Mesendoderm (in vitro differentiated cells): ENCODE measurements around the gene FAM3C.
A peak's percentile ranks its signal among the peaks of the same experiment; 100 is the strongest.
"Not testable (repeated sequence)": the region's sequence is repeated elsewhere in the genome, so short reads cannot be mapped to it uniquely, and the experiment has no call there.

ENCODE experiments used
- DNase-seq: peaks from one replicate; pipeline ENCODE4 v3.0.0; 2013
- H2AK5ac ChIP-seq: 2 replicates; pipeline ENCODE4 v1.6.1; 2013; ENCODE audit warnings: low read length, inconsistent platforms
- H2BK120ac ChIP-seq: 2 replicates; pipeline ENCODE4 v1.6.1; 2013; ENCODE audit warnings: low read depth, mild to moderate bottlenecking, low read length, moderate library complexity, mixed read lengths
- H2BK15ac ChIP-seq: replicated peaks from 2 replicates; pipeline ENCODE4 v1.6.1; 2013; ENCODE audit warnings: low read depth, mild to moderate bottlenecking, moderate library complexity
- H2BK5ac ChIP-seq: 2 replicates; pipeline ENCODE4 v1.6.1; 2013; ENCODE audit warnings: low read length, inconsistent platforms
- H3K18ac ChIP-seq: 2 replicates; pipeline ENCODE4 v1.6.1; 2013; ENCODE audit warnings: mild to moderate bottlenecking, low read length, mixed read lengths
- H3K23ac ChIP-seq: one replicate; pipeline ENCODE4 v1.6.1; 2013; ENCODE audit warnings: low read length
- H3K27ac ChIP-seq: 2 replicates; pipeline ENCODE4 v1.5.1; 2013; ENCODE audit warnings: low read depth, mild to moderate bottlenecking, inconsistent platforms, low read length, moderate library complexity
- H3K27me3 ChIP-seq: 2 replicates; pipeline ENCODE4 v1.6.1; 2013; ENCODE audit warnings: low read length, control low read depth, mild to moderate bottlenecking, inconsistent platforms; ENCODE audit not compliant: insufficient read depth, poor library complexity
- H3K36me3 ChIP-seq: 2 replicates; pipeline ENCODE4 v1.6.1; 2013; ENCODE audit warnings: low read length, inconsistent platforms; ENCODE audit not compliant: control insufficient read depth, insufficient read depth
- H3K4ac ChIP-seq: one replicate; pipeline ENCODE4 v1.6.1; 2013; ENCODE audit warnings: low read depth, mild to moderate bottlenecking, low read length, moderate library complexity
- H3K4me1 ChIP-seq: 2 replicates; pipeline ENCODE4 v1.6.1; 2013; ENCODE audit warnings: low read depth, low read length, inconsistent platforms; ENCODE audit not compliant: control insufficient read depth
- H3K4me2 ChIP-seq: 2 replicates; pipeline ENCODE4 v1.6.1; 2013; ENCODE audit warnings: low read length
- H3K4me3 ChIP-seq: 2 replicates; pipeline ENCODE4 v1.5.1; 2013; ENCODE audit warnings: mild to moderate bottlenecking, low read length
- H3K56ac ChIP-seq: one replicate; pipeline ENCODE4 v1.6.1; 2013; ENCODE audit warnings: low read length
- H3K79me1 ChIP-seq: 2 replicates; pipeline ENCODE4 v1.6.1; 2013; ENCODE audit warnings: low read length, inconsistent platforms
- H3K79me2 ChIP-seq: 2 replicates; pipeline ENCODE4 v1.6.1; 2013; ENCODE audit warnings: mild to moderate bottlenecking, low read length; ENCODE audit not compliant: control insufficient read depth, insufficient read depth
- H3K9ac ChIP-seq: 2 replicates; pipeline ENCODE4 v1.6.1; 2013; ENCODE audit warnings: low read length, inconsistent platforms
- H4K5ac ChIP-seq: one replicate; pipeline ENCODE4 v1.6.1; 2013; ENCODE audit warnings: low read length
- H4K8ac ChIP-seq: one replicate; pipeline ENCODE4 v1.6.1; 2013; ENCODE audit warnings: low read depth, mild to moderate bottlenecking, control low read depth, low read length, moderate library complexity
- WGBS: extraction: QIAGEN DNeasy Blood & Tissue Kit; methylation state at CpG from one replicate; pipeline ENCODE4 v1.1.7; 2013; ENCODE audit warnings: low lambda C conversion rate, missing lambda C conversion rate; ENCODE audit not compliant: insufficient coverage; ENCODE audit errors: extremely low coverage; 5-methylcytosine and 5-hydroxymethylcytosine counted together

FAM3C gene

GRCh38 chr7:121436688-121437087, 40.6 kb upstream of the FAM3C start:
- no peak overlapping the region for H3K4me3 ChIP-seq
- H2BK15ac ChIP-seq, result no peak overlapping the region
- WGBS, result no CpG with 5 or more reads among the region's 7 CpGs
- no peak overlapping the region for H2AK5ac ChIP-seq
- no peak overlapping the region for H3K9ac ChIP-seq
- no peak overlapping the region for H3K56ac ChIP-seq
- no peak overlapping the region for H3K18ac ChIP-seq
- H4K5ac ChIP-seq, result no peak overlapping the region
- H2BK120ac ChIP-seq, result no peak overlapping the region
- H3K4me2 ChIP-seq, result no peak overlapping the region
- no peak overlapping the region for H4K8ac ChIP-seq
- no peak overlapping the region for H3K4ac ChIP-seq
- H3K36me3 ChIP-seq, result no peaks in the 10 kb centered on the region
- H3K23ac ChIP-seq, result no peak overlapping the region
- no peaks in the 10 kb centered on the region for H3K4me1 ChIP-seq
- H3K27me3 ChIP-seq, result no peaks in the 10 kb centered on the region
- H3K79me1 ChIP-seq, result no peaks in the 10 kb centered on the region
- peak; percentile 7 for DNase-seq
- H3K79me2 ChIP-seq, result no peaks in the 10 kb centered on the region
- no peak overlapping the region for H2BK5ac ChIP-seq
- H3K27ac ChIP-seq, result no peak overlapping the region

- Histone ChIP-seq H3K79me2 (no peaks in the 10 kb centered on the region), H2BK15ac (no peak overlapping the region), H3K79me1 (no peaks in the 10 kb centered on the region), H3K4me2 (no peak overlapping the region), H3K36me3 (no peaks in the 10 kb centered on the region), H4K8ac (no peak overlapping the region), H3K23ac (no peak overlapping the region), H3K27me3 (no peaks in the 10 kb centered on the region), H3K4me3 (no peak overlapping the region), H3K27ac (no peak overlapping the region), H3K4ac (no peak overlapping the region), H4K5ac (no peak overlapping the region), H2BK5ac (no peak overlapping the region), H2AK5ac (no peak overlapping the region), H2BK120ac (no peak overlapping the region), H3K56ac (no peak overlapping the region), H3K18ac (no peak overlapping the region), H3K9ac (no peak overlapping the region), H3K4me1 (no peaks in the 10 kb centered on the region)
- no peak for DNase-seq
- no CpG with 5 or more reads among the region's 1 CpG for WGBS
These were observed 40.0 kb upstream of the FAM3C start for GRCh38 chr7:121436136-121436535.

GRCh38 chr7:121433775-121434174, 37.7 kb upstream of the FAM3C start:
- no peaks in the 10 kb centered on the region for H3K36me3 ChIP-seq
- no peaks in the 10 kb centered on the region for H3K27me3 ChIP-seq
- no peak overlapping the region for H2BK15ac ChIP-seq
- no peak overlapping the region for H4K8ac ChIP-seq
- no peak overlapping the region for H2BK5ac ChIP-seq
- H3K79me1 ChIP-seq, result no peaks in the 10 kb centered on the region
- no CpG with 5 or more reads among the region's 2 CpGs for WGBS
- no peak overlapping the region for H3K27ac ChIP-seq
- no peak overlapping the region for H2BK120ac ChIP-seq
- DNase-seq, result no peak
- H4K5ac ChIP-seq, result no peak overlapping the region
- no peak overlapping the region for H3K4me2 ChIP-seq
- no peak overlapping the region for H3K23ac ChIP-seq
- no peak overlapping the region for H3K4me3 ChIP-seq
- no peak overlapping the region for H3K9ac ChIP-seq
- H3K18ac ChIP-seq, result no peak overlapping the region
- H3K56ac ChIP-seq, result no peak overlapping the region
- H3K79me2 ChIP-seq, result no peaks in the 10 kb centered on the region
- no peaks in the 10 kb centered on the region for H3K4me1 ChIP-seq
- no peak overlapping the region for H3K4ac ChIP-seq
- H2AK5ac ChIP-seq, result no peak overlapping the region

- not testable (repeated sequence) for H3K23ac ChIP-seq, H3K4me3 ChIP-seq
These were observed 36.4 kb upstream of the FAM3C start for GRCh38 chr7:121432486-121432885.

GRCh38 chr7:121431996-121432395, 35.9 kb upstream of the FAM3C start:
- no peaks in the 10 kb centered on the region for H3K4me1 ChIP-seq
- no peak overlapping the region for H3K23ac ChIP-seq
- H3K36me3 ChIP-seq, result no peaks in the 10 kb centered on the region
- H2BK5ac ChIP-seq, result no peak overlapping the region
- no peaks in the 10 kb centered on the region for H3K27me3 ChIP-seq
- H3K79me2 ChIP-seq, result no peaks in the 10 kb centered on the region
- no peaks in the 10 kb centered on the region for H3K79me1 ChIP-seq
- no peak overlapping the region for H4K5ac ChIP-seq
- no peak overlapping the region for H3K9ac ChIP-seq
- no peak overlapping the region for H2AK5ac ChIP-seq
- H4K8ac ChIP-seq, result no peak overlapping the region
- H3K18ac ChIP-seq, result no peak overlapping the region
- no peak for DNase-seq
- H3K4ac ChIP-seq, result no peak overlapping the region
- no peak overlapping the region for H2BK15ac ChIP-seq
- H3K56ac ChIP-seq, result no peak overlapping the region
- no peak overlapping the region for H3K27ac ChIP-seq
- H3K4me3 ChIP-seq, result no peak overlapping the region
- WGBS, result no CpG with 5 or more reads among the region's 2 CpGs
- H3K4me2 ChIP-seq, result no peak overlapping the region
- no peak overlapping the region for H2BK120ac ChIP-seq

More at GRCh38 chr7:121432486-121432885, 36.4 kb upstream of the FAM3C start:
- H3K56ac ChIP-seq, H2BK120ac ChIP-seq, H4K8ac ChIP-seq, H3K4ac ChIP-seq, H2BK15ac ChIP-seq, H3K9ac ChIP-seq, H3K4me1 ChIP-seq, H3K27ac ChIP-seq, H3K18ac ChIP-seq, H3K36me3 ChIP-seq, H3K79me2 ChIP-seq, DNase-seq, H2AK5ac ChIP-seq, H3K79me1 ChIP-seq, H3K27me3 ChIP-seq, H2BK5ac ChIP-seq, H3K4me2 ChIP-seq, H4K5ac ChIP-seq: not testable (repeated sequence)
- no CpG with 5 or more reads among the region's 4 CpGs for WGBS

- Histone ChIP-seq H2BK15ac (no peak overlapping the region), H3K79me1 (no peaks in the 10 kb centered on the region), H3K4me2 (no peak overlapping the region), H4K5ac (no peak overlapping the region), H3K56ac (no peak overlapping the region), H2BK5ac (no peak overlapping the region), H3K9ac (no peak overlapping the region), H3K27me3 (no peaks in the 10 kb centered on the region), H3K18ac (no peak overlapping the region), H2AK5ac (no peak overlapping the region), H3K36me3 (no peaks in the 10 kb centered on the region), H3K27ac (no peak overlapping the region), H3K79me2 (no peaks in the 10 kb centered on the region), H4K8ac (no peak overlapping the region), H3K4me1 (no peaks in the 10 kb centered on the region), H2BK120ac (no peak overlapping the region), H3K4me3 (no peak overlapping the region), H3K4ac (no peak overlapping the region), H3K23ac (no peak overlapping the region)
- no CpG with 5 or more reads among the region's 2 CpGs for WGBS
- DNase-seq, result no peak
These were observed 35.4 kb upstream of the FAM3C start for GRCh38 chr7:121431389-121431995.
